GM20000 (cell line): Measurements from ENCODE around the gene ALG12.

Source experiments
- DNase-seq: peaks from one replicate; pipeline ENCODE4 v3.0.0; 2012; ENCODE audit warnings: low spot score
- CTCF ChIP-seq: IDR thresholded peaks from 2 replicates; pipeline ENCODE4 v1.5.1; 2012; ENCODE audit warnings: mild to moderate bottlenecking, control low read depth; ENCODE audit errors: extremely low read depth, missing control alignments

The ALG12 gene

DNA sequence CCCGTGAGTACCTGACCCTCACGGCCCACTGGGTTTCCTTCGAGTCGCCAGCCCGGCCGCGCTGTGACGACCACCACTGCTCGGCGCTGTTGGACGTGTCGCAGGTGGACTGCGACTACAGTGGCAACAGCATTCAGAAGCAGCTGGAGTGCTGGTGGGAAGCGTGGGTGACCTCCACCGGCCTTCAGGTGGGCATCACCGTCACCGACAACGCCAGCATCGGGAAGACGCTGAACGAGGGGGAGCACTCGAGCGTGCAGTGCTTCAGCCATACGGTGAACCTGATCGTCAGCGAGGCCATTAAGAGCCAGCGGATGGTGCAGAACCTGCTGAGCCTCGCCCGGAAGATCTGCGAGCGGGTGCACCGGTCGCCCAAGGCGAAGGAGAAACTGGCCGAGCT, 32.4 kb downstream of the ALG12 start:
- TF ChIP-seq CTCF, result no peak
- DNase-seq, result no peak

DNA sequence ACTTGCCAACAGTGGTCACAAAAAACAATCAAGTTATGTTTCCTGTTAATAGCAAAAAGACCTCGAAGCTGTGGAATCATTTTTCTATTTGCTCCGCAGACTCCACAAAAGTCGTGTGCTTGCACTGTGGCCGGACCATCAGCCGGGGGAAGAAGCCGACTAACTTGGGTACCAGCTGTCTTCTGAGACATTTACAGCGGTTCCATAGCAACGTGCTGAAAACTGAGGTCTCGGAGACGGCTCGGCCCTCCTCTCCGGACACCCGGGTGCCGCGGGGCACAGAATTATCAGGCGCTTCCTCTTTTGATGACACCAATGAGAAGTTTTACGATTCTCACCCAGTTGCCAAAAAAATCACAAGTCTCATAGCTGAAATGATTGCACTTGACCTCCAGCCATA, 33.0 kb downstream of the ALG12 start:
- no peak for TF ChIP-seq CTCF
- no peak for DNase-seq

DNA sequence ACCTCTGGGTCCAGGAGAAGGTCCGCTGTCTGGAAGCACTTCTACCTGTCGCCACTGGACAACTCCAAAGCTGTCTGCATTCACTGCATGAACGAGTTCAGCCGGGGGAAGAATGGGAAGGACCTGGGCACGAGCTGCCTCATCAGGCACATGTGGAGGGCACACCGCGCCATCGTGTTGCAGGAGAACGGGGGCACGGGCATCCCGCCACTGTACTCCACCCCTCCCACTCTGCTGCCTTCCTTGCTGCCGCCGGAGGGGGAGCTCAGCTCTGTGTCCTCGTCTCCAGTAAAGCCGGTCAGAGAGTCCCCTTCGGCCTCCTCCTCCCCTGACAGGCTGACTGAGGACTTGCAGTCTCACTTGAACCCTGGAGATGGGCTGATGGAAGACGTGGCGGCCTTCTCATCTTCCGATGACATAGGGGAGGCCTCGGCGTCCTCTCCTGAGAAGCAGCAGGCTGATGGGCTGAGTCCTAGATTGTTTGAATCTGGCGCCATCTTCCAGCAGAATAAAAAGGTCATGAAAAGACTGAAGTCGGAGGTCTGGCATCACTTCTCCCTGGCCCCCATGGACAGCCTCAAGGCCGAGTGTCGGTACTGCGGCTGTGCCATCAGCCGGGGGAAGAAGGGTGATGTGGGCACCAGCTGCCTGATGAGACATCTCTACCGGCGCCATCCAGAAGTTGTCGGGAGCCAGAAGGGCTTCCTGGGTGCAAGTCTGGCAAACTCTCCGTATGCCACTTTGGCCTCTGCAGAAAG, 33.6 kb downstream of the ALG12 start:
- no peak for DNase-seq
- no peak for TF ChIP-seq CTCF

- no peak for DNase-seq
- no peak for TF ChIP-seq CTCF
Measured at GRCh38 chr22:49884075-49884474, 34.2 kb downstream of the ALG12 start.

DNA sequence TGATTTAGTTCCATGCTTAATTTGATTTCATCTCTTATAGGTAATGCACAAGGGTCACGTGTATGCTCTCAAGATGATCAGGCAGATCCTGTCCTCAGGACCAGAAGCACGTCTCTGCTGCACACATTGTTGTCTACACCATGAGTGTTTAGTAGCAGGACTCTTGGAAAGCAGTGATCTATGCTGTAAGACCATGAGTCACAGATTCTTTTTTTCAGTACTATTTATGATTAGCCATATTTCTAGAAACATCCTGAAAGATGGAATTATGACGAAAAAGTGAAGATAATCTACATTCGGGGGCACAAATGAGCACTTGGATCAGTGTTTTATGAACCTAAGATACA, 35.0 kb downstream of the ALG12 start:
- TF ChIP-seq CTCF, result no peak
- DNase-seq, result no peak

DNA sequence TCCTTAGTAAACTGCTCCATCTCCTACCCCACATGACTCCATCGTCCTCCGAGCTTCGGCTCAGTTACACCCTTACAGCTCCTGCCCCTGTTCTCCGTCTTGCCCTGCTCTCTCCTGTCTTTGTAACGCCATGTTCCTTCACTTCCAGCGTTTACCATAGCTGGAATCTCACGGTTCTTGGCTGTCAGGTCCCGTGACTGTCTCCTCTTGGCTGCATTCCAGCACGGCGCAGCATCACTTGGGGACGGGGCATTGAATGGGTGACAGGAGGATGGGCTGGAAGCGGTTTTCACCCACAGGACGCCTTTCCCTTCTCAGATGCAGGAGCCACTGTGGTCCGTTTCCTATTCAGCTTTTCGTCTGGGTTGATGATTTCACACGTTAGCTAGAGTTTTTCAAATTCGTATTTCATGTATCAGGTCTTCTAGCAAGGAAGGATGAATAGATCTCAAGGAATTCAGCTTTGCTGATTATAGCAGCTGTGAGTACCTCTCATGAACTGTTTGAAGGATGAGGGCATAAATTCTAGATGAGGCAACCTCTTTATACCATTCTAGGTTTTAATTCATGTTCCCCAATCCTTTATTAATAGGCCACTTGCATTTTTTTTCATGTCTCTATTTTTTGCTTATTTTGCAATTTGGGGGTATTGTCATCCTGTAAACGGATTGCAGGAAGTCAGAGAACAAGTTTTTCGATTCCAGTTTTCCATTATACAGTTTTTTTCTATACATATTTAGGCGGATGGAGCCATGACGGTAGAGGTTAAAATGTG, 35.5 kb downstream of the ALG12 start:
- DNase-seq, result no peak
- TF ChIP-seq CTCF, result no peak

GRCh38 chr22:49881856-49882255, 36.4 kb downstream of the ALG12 start:
- DNase-seq, result peak; percentile 40
- no peak for TF ChIP-seq CTCF
